HPDE6-E6E7 (cell line): ENCODE data around the gene PAM16.
"Not testable (repeated sequence)": the region's sequence is repeated elsewhere in the genome, so short reads cannot be mapped to it uniquely, and the experiment has no call there.

Experiments used
- DNase-seq: peaks from one replicate; pipeline ENCODE4 v3.0.0; 2011; ENCODE audit warnings: missing footprints; ENCODE audit errors: extremely low spot score

Gene PAM16

DNA sequence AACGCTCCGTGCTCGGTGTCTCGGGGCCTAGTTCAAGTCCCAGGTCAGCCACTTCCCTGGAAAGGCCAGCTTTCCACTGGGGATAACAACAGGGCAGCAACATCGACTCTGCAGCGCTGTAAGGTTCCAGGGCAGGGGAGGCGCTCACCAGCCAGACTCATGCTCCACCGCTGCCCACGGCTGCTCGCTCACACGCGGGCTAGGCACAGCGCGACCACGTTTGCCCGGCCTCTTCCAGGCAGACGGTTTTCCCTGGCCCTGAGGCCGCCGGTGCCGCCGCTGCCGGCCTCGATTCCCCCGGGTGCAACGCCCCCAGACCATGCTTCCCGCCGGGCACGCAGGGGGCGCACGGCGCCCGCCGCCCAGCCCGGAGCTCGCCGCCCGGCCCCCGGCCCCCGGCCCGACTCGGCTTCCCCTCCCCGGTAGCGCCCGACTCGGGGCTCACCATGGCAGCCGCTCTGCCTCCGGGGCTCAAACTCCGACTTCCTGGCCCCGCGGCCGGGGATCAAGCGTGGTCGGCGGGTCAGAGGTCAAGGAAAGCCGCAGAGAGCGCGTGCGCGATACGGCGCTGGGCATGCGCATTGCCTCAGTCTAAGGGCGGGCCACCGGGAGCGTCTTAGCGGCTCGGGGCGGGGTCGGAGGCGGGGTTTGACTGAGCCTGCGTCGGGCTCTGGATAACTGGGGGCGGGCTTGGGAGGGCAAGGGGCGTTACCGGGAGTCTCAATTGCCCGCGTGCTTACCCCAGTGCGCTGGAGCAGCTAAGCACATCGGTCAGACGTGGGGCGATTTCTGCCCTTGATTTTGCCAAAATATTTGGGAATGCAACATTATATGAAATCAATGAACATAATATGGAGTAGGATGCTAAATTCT, at the start of gene PAM16:
TSS of gene PAM16 (minus strand) at position 535 of the 873 bp plus-strand sequence. CDS start at position 448, 87 bp downstream.
- DNase-seq = no peak

- DNase-seq = no peak
Measured at GRCh38 chr16:4399001-4399730, 48.0 kb upstream of the PAM16 start.

DNA sequence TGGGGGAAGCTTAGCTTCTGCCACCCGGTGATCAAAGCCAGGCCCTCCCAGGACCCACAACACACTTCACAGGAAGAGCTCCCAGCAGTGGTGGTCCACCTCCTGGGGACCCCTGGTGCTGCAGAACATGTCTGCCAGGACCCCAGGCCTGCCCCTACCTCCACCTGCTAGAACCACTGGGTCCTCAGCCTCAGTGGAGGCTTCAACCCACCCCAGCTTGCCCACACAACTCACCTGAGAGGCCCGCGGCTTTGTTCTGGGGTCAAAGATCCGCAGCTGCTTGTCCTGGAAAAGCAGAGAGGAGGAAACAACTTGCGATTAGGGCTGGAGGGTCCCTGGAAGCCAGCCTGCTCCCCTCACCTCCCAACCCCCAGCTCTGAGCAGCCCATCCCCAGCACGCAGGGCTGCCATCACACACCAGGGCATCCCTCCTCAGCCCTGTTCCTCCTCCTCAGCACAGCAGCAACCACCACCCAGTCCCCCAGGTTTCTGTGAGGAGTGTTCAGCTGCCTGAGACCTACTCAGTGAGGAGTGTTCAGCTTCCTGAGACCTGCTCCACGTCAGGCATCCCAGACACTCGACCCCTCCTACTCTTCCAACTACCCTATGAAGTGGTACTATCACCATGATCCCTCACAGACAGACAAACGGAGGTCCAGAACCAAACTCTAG, 44.1 kb upstream of the PAM16 start:
- DNase-seq = no peak

GRCh38 chr16:4393850-4394249, 42.7 kb upstream of the PAM16 start:
- DNase-seq = not testable (repeated sequence)

DNA sequence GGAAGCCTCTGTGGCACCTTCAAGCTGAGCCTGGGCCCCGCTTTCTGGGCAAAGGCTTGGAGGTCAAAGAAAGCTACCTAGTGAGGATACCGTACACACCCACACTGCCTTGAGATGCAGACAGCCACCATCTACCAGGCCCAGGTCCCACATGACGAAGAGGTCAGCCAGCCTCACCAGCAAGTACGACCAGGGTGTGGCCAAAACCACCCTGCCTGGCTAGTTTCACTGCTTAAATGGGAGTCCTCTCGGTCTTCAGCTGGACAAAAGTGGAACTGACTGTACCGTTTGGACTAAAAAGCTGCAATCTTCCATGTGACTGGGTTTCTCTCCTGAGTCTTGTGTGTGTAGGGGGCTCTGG, 42.1 kb upstream of the PAM16 start:
- peak; percentile 92 for DNase-seq

GRCh38 chr16:4392382-4393239, 41.5 kb upstream of the PAM16 start:
- DNase-seq = peak; percentile 41

- no peak for DNase-seq
Measured at GRCh38 chr16:4391631-4392381, 40.7 kb upstream of the PAM16 start.

DNA sequence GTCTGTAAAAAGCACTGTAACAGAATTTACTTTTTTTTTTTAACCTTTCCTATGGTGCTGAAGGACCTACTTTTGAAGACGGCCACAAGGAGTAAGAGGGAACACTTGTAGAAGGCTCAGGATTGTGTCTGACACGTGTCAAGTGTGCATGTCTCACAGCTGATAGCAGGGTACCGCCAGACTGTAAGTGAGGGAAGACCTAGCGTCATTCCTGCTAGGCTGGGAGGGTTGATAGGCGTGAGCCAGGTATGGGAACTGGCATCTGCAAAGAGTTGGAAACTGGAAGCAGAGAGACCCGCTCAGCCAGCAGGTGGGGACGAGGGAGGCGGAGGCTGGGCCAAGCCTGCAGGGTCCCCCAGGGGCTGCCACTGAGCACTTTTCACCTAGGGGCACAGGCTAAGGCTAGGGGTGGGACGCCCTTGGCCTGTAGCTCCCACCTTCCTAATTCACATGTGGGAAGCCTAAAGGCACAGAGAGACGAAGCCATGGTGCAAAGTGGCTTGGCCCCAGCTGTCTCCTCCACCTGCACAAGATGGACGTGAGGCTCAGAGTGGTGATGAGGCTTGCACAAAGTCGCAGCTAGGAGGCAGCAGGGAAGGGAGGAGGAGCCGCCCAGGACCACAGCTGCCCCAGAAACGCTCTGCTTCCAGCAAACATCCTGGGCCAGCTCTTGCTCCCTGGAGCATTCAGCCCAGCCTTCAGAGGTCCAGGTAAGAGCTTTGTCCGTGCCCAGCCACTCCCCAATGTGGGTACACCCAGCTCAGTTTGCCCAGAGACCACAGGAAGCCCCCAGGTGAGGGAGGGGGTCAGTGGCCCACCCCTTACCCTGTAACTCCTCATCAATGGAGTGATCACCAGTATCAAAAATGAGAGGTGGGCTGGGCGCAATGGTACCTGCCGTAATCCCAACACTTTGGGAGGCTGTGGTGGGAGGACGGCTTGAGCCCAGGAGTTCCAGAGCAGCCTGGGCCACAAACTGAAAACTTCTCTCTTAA, 39.4 kb upstream of the PAM16 start:
- no peak for DNase-seq

GRCh38 chr16:4389051-4389955, 38.2 kb upstream of the PAM16 start:
- DNase-seq = no peak

- DNase-seq = no peak
Measured at GRCh38 chr16:4388271-4389021, 37.3 kb upstream of the PAM16 start.

- no peak for DNase-seq
Measured at GRCh38 chr16:4387781-4388180, 36.7 kb upstream of the PAM16 start.

DNA sequence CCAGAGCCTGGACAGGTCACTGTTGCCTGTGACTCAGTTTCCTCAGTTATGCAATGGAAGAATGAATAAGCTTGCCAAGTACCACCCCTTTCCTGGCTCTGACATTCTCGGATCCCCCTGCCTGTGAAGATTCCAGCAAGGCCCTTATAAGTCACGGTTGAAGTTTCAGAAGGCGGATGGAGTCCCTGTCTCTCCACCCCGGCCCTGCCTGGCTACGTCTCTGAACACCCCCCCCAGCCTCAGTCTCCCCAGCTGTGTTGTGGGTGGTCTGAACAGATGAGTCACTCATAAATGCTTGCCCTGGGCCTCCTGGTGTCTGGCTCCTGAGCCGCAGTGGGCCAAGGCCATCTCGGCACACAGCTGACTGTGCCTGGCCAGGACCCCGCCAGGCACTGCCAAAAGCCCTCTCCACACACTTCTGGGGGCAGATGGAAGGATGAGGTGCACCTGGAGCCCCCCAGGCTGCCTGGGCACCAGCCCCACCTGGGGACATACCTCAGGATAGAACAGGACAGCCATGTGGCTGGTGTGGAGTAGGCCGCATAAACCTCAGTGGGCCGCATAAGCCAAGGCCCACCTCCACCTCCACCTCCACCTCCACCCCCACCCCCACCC, 35.9 kb upstream of the PAM16 start:
- no peak for DNase-seq

- DNase-seq = no peak
Measured at GRCh38 chr16:4386451-4386805, 35.3 kb upstream of the PAM16 start.

DNA sequence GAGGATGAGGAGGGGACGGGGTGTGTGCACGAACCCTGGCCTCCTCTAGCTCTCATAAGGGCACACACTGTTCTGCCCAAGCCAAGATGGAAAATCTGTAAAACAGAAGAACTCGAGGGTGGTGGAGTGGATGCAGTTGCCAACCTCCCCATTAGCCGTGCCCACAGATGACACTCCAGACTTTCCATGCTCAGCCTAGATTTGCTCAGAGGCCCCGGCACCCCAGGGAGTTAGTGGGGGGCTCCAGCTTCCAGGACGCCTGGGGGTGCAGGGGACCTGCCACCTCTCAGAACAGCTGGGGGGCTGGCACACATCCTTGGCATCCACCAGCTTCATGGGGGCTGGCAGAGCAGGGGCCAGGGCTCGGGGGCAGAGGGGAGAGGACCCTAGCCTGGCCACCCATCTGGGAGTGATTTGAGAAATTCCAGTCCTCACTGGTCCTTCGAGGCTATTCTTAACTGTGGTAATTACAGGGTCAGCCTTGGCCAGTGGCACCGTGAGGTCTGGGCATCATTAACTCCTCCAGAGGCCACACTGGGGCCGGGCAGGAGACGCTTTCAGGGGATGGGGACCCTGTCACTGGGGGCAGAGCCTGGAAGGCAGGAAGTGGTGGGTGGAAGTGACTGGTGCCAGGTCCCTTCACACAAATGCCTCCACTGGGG, 34.8 kb upstream of the PAM16 start:
- no peak for DNase-seq

GRCh38 chr16:4385066-4385788, 34.1 kb upstream of the PAM16 start:
- no peak for DNase-seq

- DNase-seq = no peak
Measured at GRCh38 chr16:4384509-4384942, 33.4 kb upstream of the PAM16 start.
